Natural killer cell (primary cell): ENCODE measurements around the gene NSG2. TPM values are rescaled to one million over a fixed set of nuclear protein-coding genes. Genes with fewer than 3 reads are reported as not detected.

Experiments
- ATAC-seq, 3 donors: fragments of 150-1000 bp in 2 of 3; fragments of 200-7000 bp in 1 of 3; cut with Tn5 transposase; 1 replicate in 1 of 3; 2 replicates in 2 of 3; pipeline ENCODE4 v1.10.0; 2021; ENCODE audit warnings: mild to moderate bottlenecking in 2 of 3, moderate library complexity in 2 of 3
- DNase-seq, 2 donors: peaks; one replicate each; pipeline versions ENCODE4 v3.0.0 to v3.0.0-alpha.2; 2013 to 2021; ENCODE audit warnings: mixed read lengths in 1 of 2
- H3K27ac ChIP-seq: one replicate; pipeline ENCODE4 v1.5.1; 2013; ENCODE audit warnings: mild to moderate bottlenecking, low read length
- H3K27me3 ChIP-seq: one replicate; pipeline ENCODE4 v1.6.1; 2013; ENCODE audit warnings: low read length; ENCODE audit not compliant: control insufficient read depth, insufficient read depth
- H3K36me3 ChIP-seq: one replicate; pipeline ENCODE4 v1.6.1; 2013; ENCODE audit warnings: low read length; ENCODE audit not compliant: control insufficient read depth, insufficient read depth
- H3K4me1 ChIP-seq: one replicate; pipeline ENCODE4 v1.6.1; 2013; ENCODE audit warnings: low read length; ENCODE audit not compliant: control insufficient read depth, insufficient read depth
- H3K4me3 ChIP-seq: one replicate; pipeline ENCODE4 v1.5.1; 2013; ENCODE audit warnings: low read length
- H3K9me3 ChIP-seq: one replicate; pipeline ENCODE4 v1.6.1; 2013; ENCODE audit warnings: low read length; ENCODE audit not compliant: control insufficient read depth, insufficient read depth
- H3K27ac Mint-ChIP-seq, 2 donors: one replicate each; pipeline ENCODE4 v1.8.0; 2022; ENCODE audit warnings: mild to moderate bottlenecking in 2 of 2, mixed read lengths in 2 of 2, moderate library complexity in 1 of 2
- H3K27me3 Mint-ChIP-seq, 2 donors: one replicate each; pipeline ENCODE4 v1.8.0; 2022; ENCODE audit warnings: low read depth in 2 of 2, mixed read lengths in 2 of 2
- H3K36me3 Mint-ChIP-seq: one replicate; pipeline ENCODE4 v1.8.0; 2022; ENCODE audit warnings: mixed read lengths
- H3K4me1 Mint-ChIP-seq, 2 donors: one replicate each; pipeline ENCODE4 v1.8.0; 2022; ENCODE audit warnings: mixed read lengths in 2 of 2
- H3K4me3 Mint-ChIP-seq: one replicate; pipeline ENCODE4 v1.8.0; 2022; ENCODE audit warnings: mild to moderate bottlenecking, moderate library complexity, mixed read lengths
- H3K9me3 Mint-ChIP-seq, 2 donors: one replicate each; pipeline ENCODE4 v1.8.0; 2022; ENCODE audit warnings: mixed read lengths in 2 of 2
- CTCF ChIP-seq: fragments of 200-600 bp; IDR thresholded peaks from one replicate; pipeline ENCODE4 v1.8.0; 2022; ENCODE audit warnings: antibody characterized with exemption
- WGBS: methylation state at CpG from one replicate; pipeline ENCODE4 v1.1.7; 2013; ENCODE audit warnings: missing lambda C conversion rate; ENCODE audit not compliant: insufficient coverage; 5-methylcytosine and 5-hydroxymethylcytosine counted together
- intact Hi-C: fragments of 100-400 bp; cut with micrococcal nuclease; formaldehyde crosslinking; loops from one replicate; pipeline ENCODE4 v1.14.2; 2022
- total RNA-seq, 4 donors: library from RNA; stranded (reverse); fragments of 120-200 nt in 1 of 4; gene quantifications; one replicate each; pipeline versions ENCODE4 v1.2.3 to v1.2.4, GENCODE V29; 2013 to 2022

Gene NSG2
- total RNA-seq, 3 donors from 2014 or later (not counting 1 experiment from before 2014, with no cell fraction given): not detected

GRCh38 chr5:174134545-174134944, 89.0 kb downstream of the NSG2 start:
- no peak overlapping the region for H3K4me3 Mint-ChIP-seq
- H3K27me3 Mint-ChIP-seq: peaks cover 0 to 2% of the 10 kb centered on the region in 2 donors
- no peaks in the 10 kb centered on the region for H3K4me1 Mint-ChIP-seq
- Histone ChIP-seq H3K27me3 (no peaks in the 10 kb centered on the region), H3K27ac (no peak overlapping the region), H3K4me1 (no peaks in the 10 kb centered on the region), H3K36me3 (no peaks in the 10 kb centered on the region), H3K4me3 (no peak overlapping the region), H3K9me3 (no peaks in the 10 kb centered on the region)
- no peak for DNase-seq
- ATAC-seq: no peak
- intact Hi-C loops: no loop called here
- WGBS: 79% methylated on average over 1 of the region's 1 CpG
- no peaks in the 10 kb centered on the region for H3K36me3 Mint-ChIP-seq
- TF ChIP-seq CTCF: no peak
- H3K27ac Mint-ChIP-seq: no peak overlapping the region
- peaks cover 0 to 3% of the 10 kb centered on the region in 2 donors for H3K9me3 Mint-ChIP-seq

- Histone ChIP-seq H3K27ac (no peak overlapping the region), H3K4me3 (no peak overlapping the region), H3K36me3 (no peaks in the 10 kb centered on the region), H3K27me3 (no peaks in the 10 kb centered on the region), H3K9me3 (no peaks in the 10 kb centered on the region), H3K4me1 (no peaks in the 10 kb centered on the region)
- intact Hi-C loops: no loop called here
- H3K4me1 Mint-ChIP-seq: no peaks in the 10 kb centered on the region
- ATAC-seq: no peak
- H3K4me3 Mint-ChIP-seq: no peak overlapping the region
- 77% methylated on average over 2 of the region's 3 CpGs for WGBS
- DNase-seq: no peak
- no peaks in the 10 kb centered on the region for H3K27me3 Mint-ChIP-seq
- no peaks in the 10 kb centered on the region for H3K9me3 Mint-ChIP-seq
- no peak overlapping the region for H3K27ac Mint-ChIP-seq
- no peak for TF ChIP-seq CTCF
- no peaks in the 10 kb centered on the region for H3K36me3 Mint-ChIP-seq
Observed at GRCh38 chr5:174139623-174140022, 94.1 kb downstream of the NSG2 start.

DNA sequence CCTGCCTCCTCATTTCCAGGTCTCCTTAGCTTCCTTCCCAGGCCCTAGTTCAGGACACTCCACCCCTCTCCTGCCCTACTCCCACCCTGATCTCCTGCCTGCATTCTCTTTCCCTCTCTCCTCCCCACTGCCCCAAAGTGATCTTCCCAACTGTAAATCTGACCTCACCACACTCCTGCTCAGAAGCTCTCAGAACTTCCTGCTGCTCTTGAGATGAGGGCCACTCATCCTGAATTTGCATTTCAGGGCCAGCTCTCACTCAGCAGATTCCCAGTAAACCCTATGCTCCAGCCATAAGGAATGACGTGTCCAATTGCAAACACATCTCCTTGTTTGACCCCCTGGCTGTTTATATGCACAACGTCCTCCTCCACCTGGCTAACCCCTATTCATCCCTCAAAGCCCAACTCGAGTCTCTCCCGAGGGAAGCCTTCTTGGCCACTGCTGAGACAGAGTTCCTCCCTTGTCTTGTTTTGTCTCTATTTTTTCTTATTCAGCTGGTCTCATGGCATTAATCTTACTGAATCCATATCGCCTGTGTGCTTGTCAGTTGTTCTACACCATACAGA, 95.0 kb downstream of the NSG2 start:
- Mint-ChIP-seq H3K36me3 (no peaks in the 10 kb centered on the region), H3K27me3 (peaks cover 0 to 2% of the 10 kb centered on the region in 2 donors), H3K9me3 (no peaks in the 10 kb centered on the region), H3K4me3 (no peak overlapping the region), H3K4me1 (no peaks in the 10 kb centered on the region), H3K27ac (no peak overlapping the region)
- no peaks in the 10 kb centered on the region for H3K36me3 ChIP-seq
- no peaks in the 10 kb centered on the region for H3K9me3 ChIP-seq
- no peak overlapping the region for H3K27ac ChIP-seq
- DNase-seq (no peak), ATAC-seq (no peak)
- TF ChIP-seq CTCF: no peak
- no peaks in the 10 kb centered on the region for H3K27me3 ChIP-seq
- 75% methylated on average over 5 of the region's 5 CpGs for WGBS
- H3K4me1 ChIP-seq: no peaks in the 10 kb centered on the region
- intact Hi-C loops: no loop called here
- no peak overlapping the region for H3K4me3 ChIP-seq

DNA sequence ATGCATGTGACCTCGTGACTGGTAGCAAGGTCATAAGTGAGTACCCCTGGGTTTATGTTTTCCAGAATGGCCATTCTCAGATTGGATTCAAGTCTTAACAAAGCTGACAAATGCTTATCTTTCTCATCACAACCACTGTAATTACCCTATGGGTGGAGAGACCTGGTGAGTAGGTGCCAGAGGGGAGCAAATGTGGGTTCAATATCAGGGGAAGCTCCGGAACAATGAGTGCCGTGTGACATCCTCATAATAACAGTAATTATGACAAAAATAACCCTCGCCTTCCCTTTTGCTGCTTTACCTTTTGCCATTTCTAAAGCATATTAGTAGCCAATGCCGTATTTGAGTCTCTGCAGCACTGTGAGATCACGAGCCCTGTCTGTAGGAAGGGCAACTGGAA, 95.9 kb downstream of the NSG2 start:
- Histone ChIP-seq H3K27ac (no peak overlapping the region), H3K4me1 (no peaks in the 10 kb centered on the region), H3K9me3 (no peaks in the 10 kb centered on the region), H3K27me3 (no peaks in the 10 kb centered on the region), H3K36me3 (no peaks in the 10 kb centered on the region), H3K4me3 (no peak overlapping the region)
- H3K9me3 Mint-ChIP-seq: no peaks in the 10 kb centered on the region
- 83% methylated on average over 6 of the region's 6 CpGs for WGBS
- H3K27me3 Mint-ChIP-seq: peaks cover 0 to 4% of the 10 kb centered on the region in 2 donors
- DNase-seq: no peak
- H3K4me3 Mint-ChIP-seq: no peak overlapping the region
- no peaks in the 10 kb centered on the region for H3K4me1 Mint-ChIP-seq
- H3K27ac Mint-ChIP-seq: no peak overlapping the region
- intact Hi-C loops: no loop called here
- H3K36me3 Mint-ChIP-seq: no peaks in the 10 kb centered on the region
- no peak for TF ChIP-seq CTCF
- no peak for ATAC-seq
